Testis (tissue), 3 donors: ENCODE measurements around the gene ECT2. TPM values are rescaled to one million over a fixed set of nuclear protein-coding genes. Genes with fewer than 3 reads are reported as not detected.

ENCODE experiments used
- DNase-seq: peaks from one replicate; pipeline ENCODE4 v3.0.0-alpha.2; 2019
- H3K27ac ChIP-seq, 2 donors: fragments of 200-600 bp; sonication (generic); one replicate each; pipeline ENCODE4 v1.5.1; 2019
- H3K27me3 ChIP-seq: fragments of 200-600 bp; sonication (generic); one replicate; pipeline ENCODE4 v1.5.1; 2019
- H3K36me3 ChIP-seq: fragments of 200-600 bp; sonication (generic); one replicate; pipeline ENCODE4 v1.5.1; 2017; ENCODE audit warnings: low read depth; ENCODE audit errors: missing control alignments
- H3K4me1 ChIP-seq: fragments of 200-600 bp; sonication (generic); one replicate; pipeline ENCODE4 v1.5.1; 2019
- H3K4me3 ChIP-seq, 2 donors: fragments of 200-600 bp; sonication (generic); one replicate each; pipeline ENCODE4 v1.5.1; 2017 to 2019
- H3K9me3 ChIP-seq: fragments of 200-600 bp; sonication (generic); one replicate; pipeline ENCODE4 v1.5.1; 2017
- POLR2A ChIP-seq: fragments of 450-650 bp; IDR thresholded peaks from one replicate; pipeline ENCODE4 v1.6.1; 2017; ENCODE audit warnings: antibody characterized with exemption, mild to moderate bottlenecking, moderate library complexity
- WGBS, 2 donors: methylation state at CpG; one replicate each; pipeline ENCODE4 v1.1.5; 2018; 5-methylcytosine and 5-hydroxymethylcytosine counted together
- intact Hi-C: fragments of 100-400 bp; cut with DNase I; formaldehyde crosslinking; loops from one replicate; pipeline ENCODE4 v1.15.1; 2023; ENCODE audit warnings: low total_unique reads
- polyA plus RNA-seq: library from polyadenylated mRNA; stranded (reverse); fragments of 350-450 nt; fragmentation: Illumina TruSeq; extraction: RNeasy Lipid Tissue Mini Kit (QIAGEN cat#74804); gene quantifications from one replicate; pipeline ENCODE4 v1.2.3, GENCODE V29; 2014; ENCODE audit warnings: low read depth, low replicate concordance; ENCODE audit not compliant: insufficient read depth
- total RNA-seq, 2 donors: library from RNA; depleted of rRNA; stranded (reverse); fragments of >200 nt; gene quantifications; one replicate each; pipeline ENCODE4 v1.2.3, GENCODE V29; 2016
- TF ChIP-seq, protein P1 (sequence below), 3 experiments: fragments of 450-650 bp in 2 of 3; fragments of 200-600 bp in 1 of 3; sonication (generic) in 1 of 3; IDR thresholded peaks; one replicate each; pipeline ENCODE4 v1.5.1; 2016 to 2019; ENCODE audit warnings: antibody characterized with exemption in 3 of 3, mild to moderate bottlenecking in 2 of 3, moderate library complexity in 1 of 3

Gene ECT2
- total and polyA plus RNA-seq, 3 donors from 2014 or later: 20.8 to 33.3 (median 21.9) TPM

DNA sequence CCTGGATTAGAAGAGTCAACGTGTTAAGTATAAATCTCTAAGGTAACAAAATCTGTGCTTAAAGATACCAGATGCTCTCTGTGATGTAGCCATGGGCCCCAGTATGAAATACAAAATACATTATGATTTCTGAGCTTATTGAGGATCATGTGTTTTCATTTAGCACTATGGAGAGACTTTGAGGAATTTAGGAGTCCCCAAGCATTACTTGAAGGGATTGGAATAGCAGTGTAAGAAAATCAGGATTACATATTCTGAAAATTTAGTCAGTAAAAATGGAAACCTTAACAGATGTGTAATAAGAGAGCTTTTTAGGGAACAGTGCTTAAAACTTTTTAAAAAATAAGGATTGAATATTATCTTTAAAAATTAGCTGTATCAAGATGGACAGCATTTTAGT, 35.5 kb downstream of the ECT2 start:
- H3K4me1 ChIP-seq: no peaks in the 10 kb centered on the region
- no peak for DNase-seq
- no peak overlapping the region for H3K4me3 ChIP-seq
- no peaks in the 10 kb centered on the region for H3K36me3 ChIP-seq
- H3K27ac ChIP-seq: no peak overlapping the region
- TF ChIP-seq POLR2A: no peak
- TF ChIP-seq, protein P1, sequence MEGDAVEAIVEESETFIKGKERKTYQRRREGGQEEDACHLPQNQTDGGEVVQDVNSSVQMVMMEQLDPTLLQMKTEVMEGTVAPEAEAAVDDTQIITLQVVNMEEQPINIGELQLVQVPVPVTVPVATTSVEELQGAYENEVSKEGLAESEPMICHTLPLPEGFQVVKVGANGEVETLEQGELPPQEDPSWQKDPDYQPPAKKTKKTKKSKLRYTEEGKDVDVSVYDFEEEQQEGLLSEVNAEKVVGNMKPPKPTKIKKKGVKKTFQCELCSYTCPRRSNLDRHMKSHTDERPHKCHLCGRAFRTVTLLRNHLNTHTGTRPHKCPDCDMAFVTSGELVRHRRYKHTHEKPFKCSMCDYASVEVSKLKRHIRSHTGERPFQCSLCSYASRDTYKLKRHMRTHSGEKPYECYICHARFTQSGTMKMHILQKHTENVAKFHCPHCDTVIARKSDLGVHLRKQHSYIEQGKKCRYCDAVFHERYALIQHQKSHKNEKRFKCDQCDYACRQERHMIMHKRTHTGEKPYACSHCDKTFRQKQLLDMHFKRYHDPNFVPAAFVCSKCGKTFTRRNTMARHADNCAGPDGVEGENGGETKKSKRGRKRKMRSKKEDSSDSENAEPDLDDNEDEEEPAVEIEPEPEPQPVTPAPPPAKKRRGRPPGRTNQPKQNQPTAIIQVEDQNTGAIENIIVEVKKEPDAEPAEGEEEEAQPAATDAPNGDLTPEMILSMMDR (IDR thresholded peaks at IDR 0.05): no peak
- no peaks in the 10 kb centered on the region for H3K9me3 ChIP-seq
- 95 to 97% methylated on average over 1 of the region's 1 CpG for WGBS, 2 donors
- intact Hi-C loops: no loop called here
- H3K27me3 ChIP-seq: no peaks in the 10 kb centered on the region

DNA sequence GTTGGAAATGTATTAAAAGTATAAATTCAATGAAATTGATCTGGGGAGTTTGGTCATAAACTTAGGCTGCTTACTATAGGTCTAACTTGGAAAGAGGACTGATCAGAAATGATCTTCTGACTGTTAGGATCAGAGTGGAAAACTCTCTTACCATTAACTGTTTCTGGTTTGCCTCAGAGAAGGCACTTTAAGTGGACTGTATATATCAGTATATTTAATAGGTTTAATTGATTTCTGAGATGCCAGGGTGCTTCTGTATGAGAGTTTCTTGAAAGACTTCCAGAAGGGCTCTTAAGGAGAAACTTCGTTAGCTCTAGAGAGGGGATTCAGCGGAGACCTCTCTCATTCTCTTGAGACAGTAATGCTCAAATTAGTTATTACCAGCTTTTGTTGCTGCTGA, 36.5 kb downstream of the ECT2 start:
- DNase-seq: no peak
- Histone ChIP-seq H3K27me3 (no peaks in the 10 kb centered on the region), H3K36me3 (no peaks in the 10 kb centered on the region), H3K9me3 (no peaks in the 10 kb centered on the region), H3K4me3 (no peak overlapping the region), H3K4me1 (no peaks in the 10 kb centered on the region), H3K27ac (no peak overlapping the region)
- 97 to 99% methylated on average over 2 of the region's 2 CpGs for WGBS, 2 donors
- TF ChIP-seq POLR2A: no peak
- TF ChIP-seq, protein P1 (IDR thresholded peaks at IDR 0.05): no peak
- intact Hi-C loops: no loop called here

DNA sequence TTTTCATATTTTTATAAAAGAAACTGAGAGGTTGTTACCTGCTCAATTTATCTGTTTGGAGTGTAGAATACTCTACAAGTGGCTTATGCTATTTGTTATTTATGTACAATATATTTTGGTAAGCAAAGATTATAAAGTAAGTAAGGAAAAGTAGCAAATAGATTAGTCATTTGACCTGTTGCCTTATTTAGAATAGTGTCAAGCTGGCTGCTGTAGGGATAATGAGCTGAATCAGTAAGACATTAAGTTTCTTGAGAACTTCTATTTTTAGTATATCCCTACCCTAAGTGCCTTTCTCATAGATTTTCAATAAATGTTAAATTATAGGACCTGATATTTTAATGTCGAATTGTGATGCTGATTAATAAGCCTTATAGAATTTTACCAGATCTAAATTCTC, 37.2 kb downstream of the ECT2 start:
- no peak for TF ChIP-seq POLR2A
- TF ChIP-seq, protein P1 (IDR thresholded peaks at IDR 0.05): no peak
- no peak for DNase-seq

DNA sequence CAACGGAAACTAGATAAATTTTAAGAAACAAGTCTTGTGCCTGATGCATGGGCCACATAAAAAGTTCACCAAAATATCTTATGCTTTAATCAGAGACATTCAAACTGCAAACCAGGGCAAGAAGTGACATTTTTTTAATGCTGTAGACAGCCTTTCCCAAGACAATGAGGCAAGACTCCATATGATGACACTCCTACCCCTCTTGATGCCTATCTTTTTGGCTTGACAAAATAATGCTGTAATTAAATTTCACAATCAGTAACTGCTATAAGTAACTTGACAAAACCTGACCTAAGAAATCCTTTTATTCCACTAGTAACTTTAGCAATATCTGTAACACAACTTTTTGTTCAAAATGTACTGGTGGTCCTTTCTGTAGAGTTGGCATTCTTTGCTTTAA, 48.7 kb downstream of the ECT2 start:
- TF ChIP-seq, protein P1 (IDR thresholded peaks at IDR 0.05): no peak
- TF ChIP-seq POLR2A: no peak
- H3K4me1 ChIP-seq: no peaks in the 10 kb centered on the region
- no peaks in the 10 kb centered on the region for H3K36me3 ChIP-seq
- no peak overlapping the region for H3K27ac ChIP-seq
- DNase-seq: no peak
- H3K27me3 ChIP-seq: no peaks in the 10 kb centered on the region
- no peaks in the 10 kb centered on the region for H3K9me3 ChIP-seq
- no peak overlapping the region for H3K4me3 ChIP-seq
- 87 to 93% methylated on average over 1 of the region's 1 CpG for WGBS, 2 donors
- intact Hi-C loops: no loop called here

More for the DNA sequence above, 37.2 kb downstream of the ECT2 start:
- no peaks in the 10 kb centered on the region for H3K9me3 ChIP-seq
- 93 to 97% methylated on average over 1 of the region's 1 CpG for WGBS, 2 donors
- H3K4me1 ChIP-seq: no peaks in the 10 kb centered on the region
- H3K36me3 ChIP-seq: no peaks in the 10 kb centered on the region
- H3K27me3 ChIP-seq: no peaks in the 10 kb centered on the region
- intact Hi-C loops: no loop called here
- H3K4me3 ChIP-seq: no peak overlapping the region
- no peak overlapping the region for H3K27ac ChIP-seq

DNA sequence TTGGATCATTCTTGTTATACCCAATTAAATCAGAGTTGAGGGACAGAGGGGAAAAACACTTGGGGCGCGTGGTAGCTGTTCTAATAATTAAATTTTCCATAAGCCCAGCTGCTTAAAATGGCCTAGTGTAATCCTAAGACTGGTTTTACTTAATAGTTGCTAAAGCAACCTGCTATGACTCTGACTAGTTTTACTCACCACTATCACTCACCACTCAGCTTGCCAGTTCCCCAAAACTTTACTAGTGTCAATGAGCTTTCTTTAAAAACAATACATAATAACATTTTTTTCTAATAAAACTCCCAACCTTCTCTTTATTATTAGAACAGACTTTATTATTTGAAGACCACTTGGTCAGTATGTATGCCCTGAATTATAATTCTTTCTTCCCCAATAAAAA, 49.6 kb downstream of the ECT2 start:
- Histone ChIP-seq H3K27ac (no peak overlapping the region), H3K9me3 (no peaks in the 10 kb centered on the region), H3K4me1 (no peaks in the 10 kb centered on the region), H3K4me3 (no peak overlapping the region), H3K27me3 (no peaks in the 10 kb centered on the region), H3K36me3 (no peaks in the 10 kb centered on the region)
- no peak for TF ChIP-seq POLR2A
- TF ChIP-seq, protein P1 (IDR thresholded peaks at IDR 0.05): no peak
- intact Hi-C loops: no loop called here
- DNase-seq: no peak
- WGBS, 2 donors: 88 to 100% methylated on average over 2 of the region's 2 CpGs
